DMS53 treated with DMSO at 0.1 percent for 48 hours (cell line): Measurements from ENCODE around the gene KLHL18.
"Not testable (repeated sequence)": the region's sequence is repeated elsewhere in the genome, so short reads cannot be mapped to it uniquely, and the experiment has no call there.

Source experiments
- DNase-seq: peaks from one replicate; lab custom pipeline; 2025; ENCODE audit not compliant: unreplicated experiment; lab: John Stamatoyannopoulos, UW

Gene KLHL18

DNA sequence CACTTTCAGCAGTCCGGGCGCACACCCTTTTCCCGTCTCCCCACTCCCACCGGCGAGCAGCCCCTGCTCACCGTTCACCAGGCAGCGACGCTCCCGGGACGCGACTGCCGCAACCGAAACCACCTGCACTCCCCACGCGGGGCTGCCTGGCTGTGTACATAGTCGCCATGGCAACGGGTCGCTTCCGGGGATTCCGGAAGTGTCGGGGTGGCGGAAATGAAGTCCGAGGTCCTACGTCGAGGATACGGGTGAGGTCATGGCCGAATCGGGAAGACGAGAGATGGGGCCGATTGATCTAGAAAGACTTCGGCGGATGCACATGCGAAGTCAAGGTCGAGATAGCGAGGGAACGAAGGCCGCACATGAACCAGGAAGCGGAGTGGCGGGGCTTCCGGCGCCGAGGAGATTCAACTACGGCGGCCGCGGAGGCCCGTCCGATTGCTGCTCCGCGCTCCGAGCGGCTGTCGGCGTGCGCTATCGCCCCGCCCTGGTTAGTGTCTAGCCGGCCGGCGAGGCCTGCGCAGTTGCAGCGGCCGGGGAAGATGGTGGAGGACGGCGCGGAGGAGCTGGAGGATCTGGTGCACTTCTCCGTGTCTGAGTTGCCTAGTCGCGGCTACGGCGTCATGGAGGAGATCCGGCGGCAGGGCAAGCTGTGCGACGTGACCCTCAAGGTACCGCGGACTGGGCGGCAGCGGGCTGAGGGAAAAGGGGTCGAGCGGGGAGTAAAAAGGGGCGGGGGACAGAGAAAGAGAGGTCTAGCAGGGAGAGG lies at the start of gene KLHL18, which contains the start of gene KIF9:
Gene KLHL18 (plus strand): TSS at position 521 of the 769 bp plus-strand sequence. CDS start 22 bp downstream, at position 543.
Gene KIF9 (minus strand): TSS at position 376 of the 769 bp plus-strand sequence. CDS start 5,425 bp downstream, outside the sequence.
- DNase-seq, result peak; percentile 63

GRCh38 chr3:47238017-47238416 lies 44.7 kb upstream of the KLHL18 start:
- DNase-seq, result no peak

DNA sequence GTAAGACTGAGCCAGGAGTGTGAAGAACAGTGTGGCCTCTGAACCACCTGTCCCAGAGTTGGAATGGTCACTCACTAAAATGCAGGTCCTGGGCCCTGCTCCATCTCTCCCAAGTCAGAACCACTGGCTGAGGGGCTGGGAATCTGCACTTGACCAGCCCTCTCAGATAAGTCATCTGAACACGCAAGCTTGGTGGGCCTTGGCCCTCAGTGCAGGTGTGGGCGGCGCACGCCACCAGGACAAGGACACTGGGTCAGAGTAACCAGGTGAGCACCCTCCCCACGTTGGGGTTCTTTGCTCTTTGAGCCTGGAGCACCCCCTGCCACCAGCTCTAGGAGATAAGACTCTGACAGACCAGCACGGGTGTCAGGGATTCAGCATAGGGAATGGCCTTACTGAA lies 42.8 kb upstream of the KLHL18 start:
- DNase-seq, result no peak

- DNase-seq, result no peak
Observed at GRCh38 chr3:47243419-47244147, 39.2 kb upstream of the KLHL18 start.

DNA sequence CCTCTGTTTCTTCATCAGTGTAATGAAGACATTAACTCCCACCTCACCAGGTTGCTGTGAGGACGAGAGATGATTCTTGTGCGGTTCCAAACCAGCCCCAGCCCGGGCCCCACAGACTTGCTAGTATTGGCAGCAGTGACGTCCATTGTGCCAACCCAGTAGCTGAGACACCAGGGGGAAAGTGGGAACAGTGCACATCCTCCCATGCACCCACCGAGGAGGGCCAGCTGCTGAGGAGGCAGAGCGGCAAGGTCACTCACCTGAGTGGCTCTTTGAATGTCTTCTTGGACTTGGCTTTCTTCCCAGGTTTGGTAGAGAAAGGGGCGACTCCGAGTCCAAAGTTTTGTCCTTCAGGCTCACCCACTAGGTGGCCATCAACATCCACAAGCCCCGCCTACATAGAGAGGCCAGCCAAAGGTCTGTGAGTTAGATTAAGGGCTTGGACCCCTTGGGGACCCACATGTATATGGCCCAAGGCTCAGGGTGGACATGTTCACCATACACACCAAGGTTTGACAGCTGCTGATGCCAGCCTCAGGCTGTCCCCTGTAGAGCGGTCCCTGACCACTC lies 38.1 kb upstream of the KLHL18 start:
- DNase-seq, result no peak

GRCh38 chr3:47245271-47245670 lies 37.5 kb upstream of the KLHL18 start:
- DNase-seq, result no peak

DNA sequence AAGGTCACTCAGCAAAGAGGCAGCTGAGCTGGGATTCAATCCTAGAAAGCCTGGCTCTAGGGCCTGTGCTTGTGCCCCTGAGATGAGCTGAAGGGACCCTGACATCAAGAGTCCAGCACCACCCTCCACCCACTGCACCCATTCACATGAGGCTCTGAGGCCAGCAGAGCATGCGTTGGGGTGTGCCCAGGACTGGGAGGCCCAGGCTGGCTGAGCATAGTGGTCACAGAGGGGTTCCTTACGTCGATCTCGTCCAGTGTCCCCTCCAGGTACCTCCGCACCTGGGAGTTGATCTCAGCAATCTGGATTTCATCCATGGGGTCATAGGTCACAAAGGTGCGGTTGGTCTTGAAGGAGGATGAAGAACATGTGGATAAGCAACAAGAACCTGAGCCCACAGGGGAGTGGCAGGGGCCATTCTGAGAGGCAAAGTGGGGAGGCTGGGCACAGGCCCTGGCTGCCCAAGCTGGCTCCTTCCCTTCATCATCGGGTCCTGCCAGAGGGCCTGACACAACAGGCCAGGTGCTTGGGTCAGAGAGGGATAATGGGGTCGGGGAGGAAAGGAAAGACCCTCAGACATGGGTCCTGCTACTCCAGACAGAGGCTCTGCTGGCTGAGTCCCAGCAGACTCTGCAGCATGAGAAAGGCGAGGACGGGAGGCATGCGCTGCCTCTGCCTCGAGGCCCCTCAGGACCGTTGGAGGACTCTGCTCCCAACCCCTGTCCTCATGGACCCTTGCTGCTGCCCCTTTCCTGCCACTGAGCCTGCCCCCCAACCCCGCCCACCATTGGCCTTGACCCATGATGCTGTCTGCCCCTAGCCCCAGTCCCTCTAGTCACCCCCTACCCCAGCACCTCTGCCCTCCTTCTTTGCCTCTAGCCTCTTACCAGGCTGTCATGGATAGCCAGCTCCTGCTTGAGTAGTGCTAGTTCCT lies 35.3 kb upstream of the KLHL18 start:
- DNase-seq, result no peak

DNA sequence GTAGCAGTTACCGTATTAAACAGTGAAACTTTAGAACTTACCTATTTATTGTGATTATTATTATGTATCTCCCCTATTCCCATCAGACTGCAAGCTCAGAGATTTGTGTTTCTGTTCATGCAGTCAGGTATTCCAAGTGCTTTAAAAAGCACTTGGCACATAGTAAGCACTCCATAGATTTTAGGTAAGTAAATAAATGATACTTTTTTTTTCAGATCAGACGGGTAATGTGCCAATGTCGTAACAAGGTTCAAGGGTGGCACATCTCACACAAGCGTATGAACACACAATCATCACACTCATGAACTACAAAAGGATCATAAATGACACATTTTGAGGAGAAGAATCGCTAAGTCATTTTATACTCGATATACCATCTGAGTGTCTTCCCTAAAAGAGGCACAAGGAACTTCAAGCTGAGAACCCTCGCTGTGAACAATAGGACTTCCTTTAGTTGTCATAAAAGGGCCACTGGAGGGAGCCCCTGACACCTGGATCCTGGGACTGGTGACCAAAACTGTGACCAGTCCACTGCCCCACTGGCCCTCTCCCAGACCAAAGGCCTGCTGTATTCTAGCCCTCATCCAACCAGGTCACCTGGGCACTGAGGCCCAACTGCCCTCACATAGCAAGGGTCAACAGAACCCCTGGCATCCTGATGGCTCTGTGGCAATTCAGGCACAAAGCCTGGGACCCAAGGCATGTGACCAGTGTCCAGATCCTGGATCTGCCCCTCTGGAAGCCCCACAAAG lies 32.3 kb upstream of the KLHL18 start:
- no peak for DNase-seq

- DNase-seq, result not testable (repeated sequence)
Observed at GRCh38 chr3:47251085-47251484, 31.7 kb upstream of the KLHL18 start.

- DNase-seq, result no peak
Observed at GRCh38 chr3:47251689-47252088, 31.1 kb upstream of the KLHL18 start.

DNA sequence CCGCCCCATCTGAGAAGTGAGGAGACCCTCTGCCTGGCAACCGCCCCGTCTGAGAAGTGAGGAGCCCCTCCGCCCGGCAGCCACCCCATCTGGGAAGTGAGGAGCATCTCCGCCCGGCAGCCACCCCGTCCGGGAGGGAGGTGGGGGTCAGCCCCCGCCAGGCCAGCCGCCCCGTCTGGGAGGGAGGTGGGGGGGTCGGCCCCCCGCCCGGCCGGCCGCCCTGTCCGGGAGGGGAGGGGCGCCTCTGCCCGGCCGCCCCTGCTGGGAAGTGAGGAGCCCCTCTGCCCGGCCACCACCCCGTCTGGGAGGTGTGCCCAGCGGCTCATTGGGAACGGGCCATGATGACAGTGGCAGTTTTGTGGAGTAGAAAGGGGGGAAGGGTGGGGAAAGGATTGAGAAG lies 26.4 kb upstream of the KLHL18 start:
- DNase-seq, result not testable (repeated sequence)

GRCh38 chr3:47259114-47259513 lies 23.6 kb upstream of the KLHL18 start:
- DNase-seq, result no peak

DNA sequence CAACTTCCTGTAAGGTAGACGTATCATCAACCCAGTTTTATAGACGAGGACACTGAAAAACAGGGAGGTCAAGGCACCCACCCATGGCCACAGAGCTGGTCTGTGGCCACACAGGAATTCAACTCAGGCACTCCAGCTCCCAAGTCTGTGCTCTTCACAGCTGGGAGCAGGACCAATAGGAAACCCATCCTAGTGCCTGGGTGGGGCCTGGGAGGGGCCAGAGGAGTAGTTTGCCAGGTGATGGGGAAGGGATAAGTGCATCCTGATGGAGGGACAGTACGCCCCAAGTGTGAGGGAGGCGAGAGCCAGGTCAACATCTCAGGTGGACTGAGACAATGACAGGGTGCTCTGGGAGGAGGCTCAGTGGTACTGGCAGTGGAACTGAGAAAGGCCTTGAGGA lies 22.1 kb upstream of the KLHL18 start:
- no peak for DNase-seq

DNA sequence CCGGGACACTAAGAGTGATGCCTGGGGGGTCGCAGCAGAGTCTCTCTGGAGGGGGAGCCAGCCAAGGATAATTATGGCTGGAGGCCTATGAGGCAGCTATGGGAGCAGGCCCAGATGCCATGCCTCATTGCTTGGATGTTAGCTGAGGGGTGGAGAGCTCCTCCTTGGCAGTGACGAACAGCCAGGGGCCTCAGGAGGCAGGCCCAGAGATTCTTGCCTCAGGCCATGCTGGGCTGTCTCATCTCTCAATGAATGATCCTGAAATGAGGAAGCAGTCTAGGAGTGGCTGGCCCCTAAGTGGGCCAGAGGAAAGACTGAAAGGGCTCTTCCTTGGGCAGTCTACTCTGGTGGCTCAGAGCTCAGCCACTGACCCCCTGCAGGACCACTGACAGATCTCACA lies 21.4 kb upstream of the KLHL18 start:
- no peak for DNase-seq

GRCh38 chr3:47265008-47265407 lies 17.7 kb upstream of the KLHL18 start:
- DNase-seq, result no peak

DNA sequence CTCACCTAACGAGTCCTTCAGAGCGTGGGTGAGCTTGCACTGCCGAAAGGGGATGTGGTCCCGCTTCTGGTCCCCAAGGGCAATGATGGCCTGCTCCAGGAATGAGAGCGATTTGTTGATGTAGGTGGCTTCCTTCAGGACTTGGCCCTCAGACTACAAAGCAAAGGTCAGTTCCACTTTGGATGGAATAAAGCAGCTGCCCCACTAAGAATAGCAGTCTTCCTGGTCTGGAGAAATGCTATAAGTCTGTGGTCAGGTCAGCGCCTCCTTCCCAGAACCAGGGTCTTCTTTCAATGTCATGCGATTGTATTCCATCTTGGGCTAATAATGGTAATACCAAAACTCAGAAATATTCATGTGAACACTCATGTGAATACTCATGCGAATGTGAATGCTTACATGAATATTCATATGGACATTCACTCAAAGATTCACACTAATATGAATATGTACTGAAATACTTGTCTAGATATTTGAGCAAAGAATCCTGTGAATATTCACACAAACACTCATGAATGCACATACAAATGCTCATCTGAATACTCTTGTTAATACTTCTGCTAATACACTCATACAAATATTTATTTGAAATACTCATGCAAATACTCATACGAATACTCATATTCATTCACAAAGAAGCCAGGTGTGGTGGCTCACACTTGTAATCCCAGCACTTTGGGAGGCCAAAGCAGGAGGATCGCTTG lies 16.9 kb upstream of the KLHL18 start:
- DNase-seq, result no peak

DNA sequence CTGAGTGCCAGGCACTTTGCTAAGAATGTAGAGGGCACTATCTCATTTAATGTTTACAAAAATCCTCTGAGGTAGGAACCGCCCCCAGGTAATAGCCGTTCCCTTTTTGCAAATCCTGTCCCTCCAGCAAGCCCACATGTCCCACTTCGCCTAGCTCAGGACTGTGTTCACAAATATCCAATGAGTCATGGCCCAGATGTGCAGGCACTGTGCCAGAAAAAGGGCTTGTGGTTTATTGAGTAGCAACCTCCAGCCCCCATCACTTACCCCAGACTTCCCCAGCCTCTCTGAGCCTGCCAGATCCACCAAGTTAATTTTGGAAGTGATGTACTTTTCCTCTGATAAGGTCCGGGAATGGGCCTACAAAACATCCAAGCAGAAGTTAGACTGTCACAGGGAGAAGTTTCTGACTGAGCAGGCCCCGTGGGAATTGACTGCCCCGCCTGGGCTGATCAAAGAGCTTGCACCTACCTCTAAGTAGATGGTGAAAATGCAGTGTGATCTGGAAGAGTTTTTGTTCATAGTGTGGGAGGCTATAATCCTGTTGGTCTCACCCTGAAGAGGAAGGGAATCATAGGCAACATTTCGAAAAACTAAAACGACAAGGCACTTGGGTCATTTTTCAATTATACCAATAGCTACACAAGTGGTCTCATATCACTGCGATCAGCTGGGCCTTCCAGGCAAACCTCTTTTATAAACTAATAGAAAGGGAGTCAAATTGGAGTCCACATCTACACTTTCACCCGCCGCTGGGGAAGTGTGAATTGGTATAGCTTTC lies 15.8 kb upstream of the KLHL18 start:
- DNase-seq, result no peak

DNA sequence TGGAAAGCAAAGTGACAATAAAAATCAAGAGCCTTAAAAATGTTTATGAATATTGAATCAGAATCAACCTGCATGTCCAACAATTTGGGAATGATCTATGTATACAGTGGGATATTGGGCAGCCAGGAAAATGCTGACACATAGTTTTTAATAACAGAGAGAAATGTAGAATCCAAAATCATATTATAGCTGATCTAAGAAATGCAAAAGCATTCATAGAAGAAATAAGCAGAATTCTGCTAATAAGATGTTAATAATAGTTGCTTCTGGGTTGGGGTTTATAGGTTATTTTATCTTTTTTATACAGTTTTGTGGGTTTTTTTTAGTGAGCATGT lies 15.3 kb upstream of the KLHL18 start:
- no peak for DNase-seq

GRCh38 chr3:47270526-47270925 lies 12.2 kb upstream of the KLHL18 start:
- DNase-seq, result no peak
